ENCODE measurements around the gene NOL9. TPM values are rescaled to one million over a fixed set of nuclear protein-coding genes. Genes with fewer than 3 reads are reported as not detected.

The NOL9 gene
- total RNA-seq (10 to 100 TPM; 25.9 to 27.0 TPM), polyA plus RNA-seq (1 to 10 TPM; 1.9 to 6.5 TPM)
- long read RNA-seq, donor 1, full-length matches to known transcripts = 8 of 17 reads
- long read RNA-seq, donor 1, partial matches to known transcripts = 1 of 17 reads
- long read RNA-seq, donor 1, other reads (novel, unspliced or antisense) = 8 of 17 reads
- long read RNA-seq, donor 2, full-length matches to known transcripts = 1 of 7 reads
- long read RNA-seq, donor 2, partial matches to known transcripts = 2 of 7 reads
- long read RNA-seq, donor 2, other reads (novel, unspliced or antisense) = 4 of 7 reads

GRCh38 chr1:6554031-6554906 is at the start of gene NOL9:
TSS of gene NOL9 (minus strand) at chr1:6554513. CDS start at chr1:6554502, 11 bp downstream.
- WGBS, 2 donors = 1% methylated on average over 85 to 87 of the region's 87 CpGs
- Histone ChIP-seq H3K36me3 (ENCODE audit: control insufficient read depth in 1 of 2, insufficient read depth in 2 of 2, low read length in 1 of 2) (peaks cover 0 to 1% of the 10 kb centered on the region in 2 donors), H3K27me3 (ENCODE audit: control insufficient read depth in 1 of 2, insufficient read depth in 2 of 2, low read length in 1 of 2) (no peaks in the 10 kb centered on the region), H3K27ac (ENCODE audit: low read depth in 1 of 2, low read length in 2 of 2) (peak within 1 kb of the TSS in 1 of 2 donors; percentile 50), H3K4me3 (ENCODE audit: low read length in 2 of 2) (peak within 1 kb of the TSS; percentile 82 to 85), H3K4me1 (ENCODE audit: control insufficient read depth in 1 of 2, insufficient read depth in 2 of 2, low read length in 2 of 2) (peaks cover 0 to 3% of the 10 kb centered on the region in 2 donors), H3K9me3 (ENCODE audit: control insufficient read depth, low read length) (no peaks in the 10 kb centered on the region)
- DNase-seq (peak; percentile 97 to 99), ATAC-seq (ENCODE audit: low FRiP score) (peak; percentile 99)
- intact Hi-C loops (cut with DNase I) = loop anchor here (2.0 to 10.0 kb wide), 3 partner anchors 63 to 93 kb away; partner anchors contain the start of gene PLEKHG5 (in 1 of the 2)

DNA sequence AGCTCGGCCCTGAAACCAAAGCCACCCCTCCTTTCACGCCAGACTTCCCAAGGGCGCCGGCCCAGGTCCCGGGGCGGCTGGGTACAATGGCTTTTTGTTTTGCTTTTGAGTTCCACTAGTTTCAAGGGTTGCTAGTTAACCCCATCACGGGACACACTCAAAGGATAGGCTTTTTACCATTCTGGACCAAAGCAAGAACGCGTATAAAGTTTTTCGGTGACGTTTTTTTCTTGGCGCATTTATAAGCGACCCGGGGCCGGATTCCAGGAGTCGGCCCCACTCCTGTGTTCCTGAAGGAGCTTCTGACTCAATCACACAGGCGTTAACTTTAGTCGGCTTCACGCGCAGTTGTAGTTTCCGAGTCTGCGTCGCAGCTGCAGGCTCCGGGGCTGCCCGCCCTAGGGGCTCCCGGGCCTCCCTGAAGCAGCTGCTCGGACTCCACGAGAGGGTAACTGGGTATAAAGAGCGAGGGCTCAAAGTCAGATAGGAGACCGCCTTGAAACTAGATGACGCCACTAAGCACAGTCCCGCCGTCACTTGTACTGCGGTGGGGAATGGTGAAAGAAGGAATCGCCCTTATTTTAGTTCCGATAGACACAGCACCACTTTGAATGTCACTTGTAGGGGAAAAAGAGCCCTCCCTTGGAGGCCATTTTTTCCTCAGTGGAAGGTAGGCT is 49.1 kb upstream of the NOL9 start:
- peak; percentile 73 to 86 for DNase-seq
- 0 to 1% methylated on average over 36 of the region's 36 CpGs for WGBS, 2 donors
- Histone ChIP-seq H3K4me1 (ENCODE audit: control insufficient read depth in 1 of 2, insufficient read depth in 2 of 2, low read length in 2 of 2) (no peaks in the 10 kb centered on the region), H3K27me3 (ENCODE audit: control insufficient read depth in 1 of 2, insufficient read depth in 2 of 2, low read length in 1 of 2) (peaks cover 0 to 2% of the 10 kb centered on the region in 2 donors), H3K4me3 (ENCODE audit: low read length in 2 of 2) (peak overlapping the region; percentile 49 to 60), H3K36me3 (ENCODE audit: control insufficient read depth in 1 of 2, insufficient read depth in 2 of 2, low read length in 1 of 2) (peaks cover 0 to 2% of the 10 kb centered on the region in 2 donors), H3K9me3 (ENCODE audit: control insufficient read depth, low read length) (no peaks in the 10 kb centered on the region), H3K27ac (ENCODE audit: low read depth in 1 of 2, low read length in 2 of 2) (peak overlapping the region; percentile 97 to 100)
- intact Hi-C loops (cut with DNase I) = loop anchor here in 1 of 2 donors (1.0 to 10.0 kb wide), 2 partner anchors 10 to 181 kb away; partner anchors contain the start of genes CAMTA1 and PHF13
- ATAC-seq (ENCODE audit: low FRiP score) = peak; percentile 63

DNA sequence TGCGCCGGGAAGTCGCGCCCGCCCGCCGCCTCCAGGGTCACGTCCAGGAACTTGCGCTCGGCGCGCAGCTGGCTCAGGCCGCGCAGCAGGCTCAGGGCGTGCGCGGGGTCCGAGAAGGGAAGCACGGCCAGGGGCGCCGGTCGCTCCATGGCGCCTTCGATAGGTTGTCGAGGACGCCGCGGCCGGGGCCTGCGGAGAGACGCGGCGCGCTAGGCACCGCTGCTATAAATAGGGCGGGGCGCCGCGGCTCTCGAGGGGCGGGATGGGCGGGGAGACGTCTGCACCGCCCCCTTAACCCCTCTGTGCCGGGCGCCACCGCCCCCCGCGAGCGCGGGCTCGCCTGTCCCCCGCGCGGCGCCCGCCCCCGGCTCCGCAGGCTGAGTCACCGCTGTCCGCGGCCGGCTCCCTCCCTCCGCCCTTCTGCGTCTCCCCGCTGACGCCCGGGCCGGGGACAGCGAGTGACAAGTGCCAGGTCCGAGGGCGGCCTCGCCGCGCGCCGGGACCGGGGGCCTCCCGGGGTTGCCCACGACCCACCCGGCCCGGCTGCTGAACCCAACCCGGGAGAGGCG is 48.4 kb upstream of the NOL9 start, which contains the start of gene KLHL21:
Gene KLHL21, minus strand, starts transcription at position 201 of the 569 bp plus-strand sequence. Its CDS starts 52 bp downstream, at position 149.
- WGBS, 2 donors = 0% methylated on average over 39 to 84 of the region's 84 CpGs
- DNase-seq (peak; percentile 95 to 97), ATAC-seq (ENCODE audit: low FRiP score) (peak; percentile 89)
- intact Hi-C loops (cut with DNase I) = loop anchor here in 1 of 2 donors (1.0 to 10.0 kb wide), 2 partner anchors 11 to 182 kb away; partner anchors contain the start of genes CAMTA1 and PHF13
- H3K27ac ChIP-seq (ENCODE audit: low read depth in 1 of 2, low read length in 2 of 2) = peak within 1 kb of the TSS; percentile 97 to 100
- no peaks in the 10 kb centered on the region for H3K9me3 ChIP-seq (ENCODE audit: control insufficient read depth, low read length)
- H3K4me1 ChIP-seq (ENCODE audit: control insufficient read depth in 1 of 2, insufficient read depth in 2 of 2, low read length in 2 of 2) = no peaks in the 10 kb centered on the region
- peaks cover 0 to 2% of the 10 kb centered on the region in 2 donors for H3K36me3 ChIP-seq (ENCODE audit: control insufficient read depth in 1 of 2, insufficient read depth in 2 of 2, low read length in 1 of 2)
- peak within 1 kb of the TSS; percentile 57 to 70 for H3K4me3 ChIP-seq (ENCODE audit: low read length in 2 of 2)
- peaks cover 0 to 2% of the 10 kb centered on the region in 2 donors for H3K27me3 ChIP-seq (ENCODE audit: control insufficient read depth in 1 of 2, insufficient read depth in 2 of 2, low read length in 1 of 2)

DNA sequence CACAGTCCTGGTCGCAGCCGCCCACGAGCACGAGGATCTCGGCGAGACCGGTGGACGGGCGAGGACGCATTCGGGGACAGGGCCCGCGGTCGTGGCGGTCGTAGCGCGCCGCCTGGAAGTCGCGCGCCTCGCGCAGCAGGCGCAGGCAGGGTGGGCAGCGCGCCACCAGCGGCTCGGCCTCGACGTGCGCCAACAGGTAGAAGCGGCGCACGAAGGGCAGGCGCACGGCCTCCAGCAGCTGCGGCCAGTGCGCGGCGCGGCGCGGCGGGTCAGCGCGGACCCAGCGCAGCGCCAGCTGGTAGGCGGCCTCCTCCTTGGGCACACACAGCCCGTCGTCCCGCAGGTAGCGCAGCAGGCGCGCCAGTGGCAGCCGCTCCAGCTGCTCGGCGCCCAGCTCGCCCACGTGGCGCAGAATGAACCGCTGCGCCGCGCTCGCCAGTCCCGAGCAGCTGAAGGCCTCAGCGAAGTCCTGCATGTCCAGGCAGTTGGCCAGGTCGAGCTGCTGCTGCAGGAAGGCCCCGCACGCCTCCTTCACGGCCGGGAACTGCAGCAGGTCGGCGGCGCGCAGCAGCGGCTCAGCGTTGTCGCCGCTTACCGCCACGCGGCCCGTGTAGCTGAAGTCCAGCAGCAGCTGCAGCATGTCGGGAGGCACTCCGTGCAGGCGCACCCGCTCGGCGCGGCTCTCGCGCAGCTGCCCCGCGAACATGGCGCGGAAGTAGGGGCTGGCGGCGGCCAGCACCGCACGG is 47.8 kb upstream of the NOL9 start:
- Histone ChIP-seq H3K4me3 (ENCODE audit: low read length in 2 of 2) (peak overlapping the region; percentile 57 to 70), H3K27me3 (ENCODE audit: control insufficient read depth in 1 of 2, insufficient read depth in 2 of 2, low read length in 1 of 2) (peaks cover 0 to 2% of the 10 kb centered on the region in 2 donors), H3K36me3 (ENCODE audit: control insufficient read depth in 1 of 2, insufficient read depth in 2 of 2, low read length in 1 of 2) (peaks cover 0 to 6% of the 10 kb centered on the region in 2 donors), H3K9me3 (ENCODE audit: control insufficient read depth, low read length) (no peaks in the 10 kb centered on the region), H3K4me1 (ENCODE audit: control insufficient read depth in 1 of 2, insufficient read depth in 2 of 2, low read length in 2 of 2) (no peaks in the 10 kb centered on the region), H3K27ac (ENCODE audit: low read depth in 1 of 2, low read length in 2 of 2) (peak overlapping the region; percentile 85 to 89)
- intact Hi-C loops (cut with DNase I) = loop anchor here in 1 of 2 donors (10.0 kb wide), 1 partner anchor 183 kb away; the partner anchor contains the start of gene CAMTA1
- 0% methylated on average over 78 to 103 of the region's 103 CpGs for WGBS, 2 donors
- DNase-seq = peak in 1 of 2 donors; percentile 77
- ATAC-seq (ENCODE audit: low FRiP score) = peak; percentile 3

DNA sequence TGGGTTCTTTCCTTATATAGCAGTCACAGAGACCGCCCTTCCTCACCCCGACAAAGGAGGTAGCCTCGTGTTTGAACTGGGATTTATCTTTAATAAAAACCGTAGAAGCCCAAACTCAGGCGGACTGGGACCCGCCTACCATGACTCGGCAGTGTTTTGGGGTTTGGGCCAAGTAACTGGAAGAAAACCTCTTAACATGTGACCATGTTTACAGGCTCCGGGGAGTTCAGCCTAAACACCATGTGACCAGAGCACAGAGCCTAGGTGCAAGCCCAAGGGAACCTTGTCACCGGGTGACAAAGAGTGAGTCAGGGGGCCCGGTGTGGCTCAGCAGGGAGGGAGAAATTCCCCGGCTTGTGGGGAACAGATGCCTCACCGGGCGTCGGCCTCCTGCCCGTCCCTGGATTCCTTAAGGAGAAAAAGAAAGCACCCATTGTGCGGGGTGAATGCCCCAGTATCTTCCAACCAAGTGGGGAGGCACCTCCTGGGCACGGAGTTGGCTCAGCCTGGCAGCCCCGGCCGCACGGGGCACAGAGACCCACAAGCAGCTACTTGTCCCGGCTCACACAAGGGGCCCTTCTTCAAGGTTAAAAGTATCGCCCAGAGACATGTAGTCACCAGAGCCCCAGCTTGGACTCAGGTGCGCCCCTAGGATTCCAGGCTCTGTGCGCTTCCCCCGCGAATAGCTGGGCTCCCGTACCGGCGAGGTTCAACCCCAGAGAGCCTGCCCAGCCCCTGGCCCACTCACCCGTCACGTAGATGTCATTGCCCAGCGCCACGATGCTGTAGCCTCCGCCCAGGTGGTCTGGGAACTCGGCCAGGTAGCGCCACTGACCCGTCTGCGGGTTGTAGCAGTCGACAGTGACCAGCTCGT is 47.0 kb upstream of the NOL9 start:
- Histone ChIP-seq H3K27me3 (ENCODE audit: control insufficient read depth in 1 of 2, insufficient read depth in 2 of 2, low read length in 1 of 2) (peaks cover 0 to 2% of the 10 kb centered on the region in 2 donors), H3K36me3 (ENCODE audit: control insufficient read depth in 1 of 2, insufficient read depth in 2 of 2, low read length in 1 of 2) (peaks cover 0 to 6% of the 10 kb centered on the region in 2 donors), H3K4me3 (ENCODE audit: low read length in 2 of 2) (peak overlapping the region; percentile 57 to 70), H3K27ac (ENCODE audit: low read depth in 1 of 2, low read length in 2 of 2) (peak overlapping the region; percentile 74 to 89), H3K4me1 (ENCODE audit: control insufficient read depth in 1 of 2, insufficient read depth in 2 of 2, low read length in 2 of 2) (no peaks in the 10 kb centered on the region), H3K9me3 (ENCODE audit: control insufficient read depth, low read length) (no peaks in the 10 kb centered on the region)
- intact Hi-C loops (cut with DNase I) = loop anchor here in 1 of 2 donors (10.0 kb wide), 1 partner anchor 184 kb away; the partner anchor contains the start of gene CAMTA1
- 0 to 1% methylated on average over 37 to 40 of the region's 40 CpGs for WGBS, 2 donors
- peak; percentile 71 for ATAC-seq (ENCODE audit: low FRiP score)
- peak; percentile 90 to 93 for DNase-seq

GRCh38 chr1:6600410-6601048 is 46.2 kb upstream of the NOL9 start:
- no peaks in the 10 kb centered on the region for H3K9me3 ChIP-seq (ENCODE audit: control insufficient read depth, low read length)
- DNase-seq (no peak), ATAC-seq (ENCODE audit: low FRiP score) (no peak)
- peaks cover 0 to 2% of the 10 kb centered on the region in 2 donors for H3K27me3 ChIP-seq (ENCODE audit: control insufficient read depth in 1 of 2, insufficient read depth in 2 of 2, low read length in 1 of 2)
- intact Hi-C loops (cut with DNase I) = loop anchor here in 1 of 2 donors (10.0 kb wide), 1 partner anchor 184 kb away; the partner anchor contains the start of gene CAMTA1
- 14 to 16% methylated on average over 10 of the region's 10 CpGs for WGBS, 2 donors
- H3K36me3 ChIP-seq (ENCODE audit: control insufficient read depth in 1 of 2, insufficient read depth in 2 of 2, low read length in 1 of 2) = peaks cover 0 to 6% of the 10 kb centered on the region in 2 donors
- H3K4me1 ChIP-seq (ENCODE audit: control insufficient read depth in 1 of 2, insufficient read depth in 2 of 2, low read length in 2 of 2) = no peaks in the 10 kb centered on the region
- H3K27ac ChIP-seq (ENCODE audit: low read depth in 1 of 2, low read length in 2 of 2) = peak overlapping the region; percentile 74 to 81
- H3K4me3 ChIP-seq (ENCODE audit: low read length in 2 of 2) = peak overlapping the region; percentile 57 to 70

All from aorta (tissue), 5 donors.